NCI-H345 treated with DMSO at 0.1 percent for 48 hours (cell line): Measurements from ENCODE around the gene PFN3.

ENCODE experiments used
- DNase-seq: peaks from one replicate; lab custom pipeline; 2025; ENCODE audit not compliant: unreplicated experiment; lab: John Stamatoyannopoulos, UW

The PFN3 gene

DNA sequence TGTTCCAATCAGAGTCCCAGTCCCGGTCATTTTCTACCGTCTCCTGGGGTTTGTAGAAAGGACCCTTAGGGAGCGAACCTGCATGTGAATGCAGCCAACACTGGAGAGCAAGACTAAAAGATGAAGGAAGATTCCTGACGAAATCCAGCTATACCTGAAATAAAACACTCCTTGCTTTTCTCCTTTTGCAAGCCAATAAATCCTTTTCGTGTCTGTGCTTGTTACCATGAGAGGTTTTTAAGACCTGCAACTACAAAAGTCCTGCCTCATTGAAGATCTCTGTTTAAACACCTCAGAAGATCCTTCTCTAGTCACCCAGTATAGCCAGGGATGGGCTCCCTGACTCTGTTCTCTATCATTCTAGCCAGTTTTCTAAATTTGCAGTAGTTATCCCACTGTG is 26.2 kb downstream of the PFN3 start:
- no peak for DNase-seq

DNA sequence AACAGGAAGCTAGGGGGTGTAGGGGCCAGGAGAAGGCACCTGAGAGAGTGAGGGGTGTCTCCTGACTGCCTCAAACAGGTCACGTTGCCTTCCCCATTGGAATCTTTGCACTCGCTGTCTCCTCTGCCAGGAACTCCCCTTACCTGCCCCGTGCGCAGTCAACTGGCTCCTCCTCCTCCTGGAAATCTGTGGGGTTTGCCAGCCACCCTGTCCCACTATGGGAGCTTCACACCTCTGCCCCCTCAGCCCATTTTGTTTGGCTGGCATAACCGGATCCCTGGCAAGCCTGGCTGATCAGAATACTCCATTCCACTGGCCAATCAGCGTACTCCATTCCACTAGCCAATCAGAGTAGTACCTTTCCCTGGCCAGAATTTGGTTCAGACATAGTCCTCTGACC is 26.7 kb downstream of the PFN3 start:
- DNase-seq: no peak

DNA sequence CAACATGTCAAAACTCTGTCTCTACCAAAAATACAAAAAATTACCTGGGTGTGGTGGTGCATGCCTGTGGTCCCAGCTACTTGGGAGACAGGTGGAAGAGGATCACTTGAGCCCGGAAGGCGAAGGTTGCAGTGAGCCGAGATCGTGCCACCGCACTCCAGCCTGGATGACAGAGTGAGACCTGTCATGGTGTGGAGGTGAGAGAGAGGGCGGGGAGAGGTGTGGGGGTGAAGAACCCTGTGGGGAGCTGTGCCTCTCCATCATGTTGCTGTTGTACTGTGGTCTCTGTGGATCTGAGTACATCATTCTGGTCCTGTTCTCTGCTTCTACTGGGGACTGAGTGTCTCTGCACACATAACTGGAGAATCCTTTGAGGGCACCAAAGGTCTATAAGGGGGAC is 27.6 kb downstream of the PFN3 start:
- no peak for DNase-seq

GRCh38 chr5:177372034-177372896 is 28.2 kb downstream of the PFN3 start:
- no peak for DNase-seq

GRCh38 chr5:177371120-177372033 is 29.1 kb downstream of the PFN3 start:
- no peak for DNase-seq

DNA sequence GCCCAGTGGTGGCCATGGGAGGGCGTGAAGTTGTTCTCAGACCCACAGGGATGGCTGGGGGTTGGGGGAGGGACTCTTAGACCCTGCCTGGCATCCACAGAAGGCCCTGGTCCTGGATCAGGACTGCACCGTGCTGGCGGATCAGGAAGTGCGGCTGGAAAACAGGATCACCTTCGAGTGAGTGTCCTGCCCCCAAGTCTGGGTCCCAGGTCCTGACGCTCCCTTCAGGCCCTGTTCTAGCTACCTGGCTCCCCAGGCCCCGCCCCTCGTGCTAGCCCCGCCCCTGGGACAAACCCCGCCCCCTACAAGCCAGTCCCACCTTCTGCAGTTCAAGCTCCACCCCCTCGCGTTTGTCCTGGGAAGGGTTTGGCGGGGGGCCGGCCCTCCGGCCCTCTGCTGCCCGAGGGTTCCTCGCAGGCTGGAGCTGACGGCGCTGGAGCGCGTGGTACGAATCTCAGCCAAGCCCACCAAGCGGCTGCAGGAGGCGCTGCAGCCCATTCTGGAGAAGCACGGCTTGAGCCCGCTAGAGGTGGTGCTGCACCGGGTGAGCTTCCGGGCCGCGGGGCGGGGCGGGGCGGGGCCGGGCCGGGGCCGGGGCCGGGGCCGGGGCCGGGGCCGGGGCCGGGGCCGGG is 29.9 kb downstream of the PFN3 start:
- peak; percentile 72 for DNase-seq

- DNase-seq: no peak
These were observed 30.6 kb downstream of the PFN3 start for GRCh38 chr5:177369645-177370440.

- DNase-seq: no peak
These were observed 31.4 kb downstream of the PFN3 start for GRCh38 chr5:177368869-177369644.

DNA sequence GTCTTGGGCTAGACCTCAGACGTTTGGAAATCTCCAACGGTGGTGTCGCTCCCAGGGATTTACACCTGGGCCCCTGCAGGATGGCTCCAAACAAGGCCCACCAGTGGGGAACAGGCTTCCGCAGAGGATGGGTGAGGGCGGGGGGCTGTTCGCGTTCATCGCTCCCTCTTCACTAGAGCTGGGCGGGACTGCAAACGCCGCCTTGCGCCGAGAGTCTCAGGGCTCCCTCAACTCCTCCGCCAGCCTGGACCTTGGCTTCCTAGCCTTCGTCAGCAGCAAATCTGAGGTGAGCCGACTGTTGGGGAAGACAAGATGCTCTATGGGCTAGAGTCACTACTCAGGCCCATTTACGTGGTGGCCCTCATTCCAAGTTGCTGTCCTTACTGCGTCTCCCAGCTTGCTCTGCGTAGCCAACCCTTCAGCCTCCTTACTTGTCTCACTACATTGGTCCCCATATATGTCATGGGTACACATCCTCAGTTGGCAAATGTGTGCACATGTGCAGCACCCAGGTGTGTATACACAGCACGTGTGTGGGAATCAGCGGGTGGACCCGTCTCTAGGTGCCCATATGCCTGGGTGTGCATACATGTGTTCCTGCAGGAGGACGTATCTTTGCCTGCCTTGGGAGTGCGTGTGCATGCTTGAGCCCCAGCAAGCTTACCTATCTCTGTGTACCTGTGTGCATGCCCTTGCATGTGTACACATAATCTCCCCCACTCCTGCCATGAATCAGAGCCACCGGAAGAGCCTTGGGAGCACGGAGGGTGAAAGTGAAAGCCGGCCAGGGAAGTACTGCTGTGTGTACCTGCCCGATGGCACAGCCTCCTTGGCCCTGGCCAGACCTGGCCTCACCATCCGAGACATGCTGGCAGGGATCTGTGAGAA is 32.2 kb downstream of the PFN3 start:
- no peak for DNase-seq

- no peak for DNase-seq
These were observed 33.1 kb downstream of the PFN3 start for GRCh38 chr5:177367323-177367848.

- no peak for DNase-seq
These were observed 33.7 kb downstream of the PFN3 start for GRCh38 chr5:177366528-177367322.

GRCh38 chr5:177365845-177366527 is 34.5 kb downstream of the PFN3 start:
- no peak for DNase-seq

DNA sequence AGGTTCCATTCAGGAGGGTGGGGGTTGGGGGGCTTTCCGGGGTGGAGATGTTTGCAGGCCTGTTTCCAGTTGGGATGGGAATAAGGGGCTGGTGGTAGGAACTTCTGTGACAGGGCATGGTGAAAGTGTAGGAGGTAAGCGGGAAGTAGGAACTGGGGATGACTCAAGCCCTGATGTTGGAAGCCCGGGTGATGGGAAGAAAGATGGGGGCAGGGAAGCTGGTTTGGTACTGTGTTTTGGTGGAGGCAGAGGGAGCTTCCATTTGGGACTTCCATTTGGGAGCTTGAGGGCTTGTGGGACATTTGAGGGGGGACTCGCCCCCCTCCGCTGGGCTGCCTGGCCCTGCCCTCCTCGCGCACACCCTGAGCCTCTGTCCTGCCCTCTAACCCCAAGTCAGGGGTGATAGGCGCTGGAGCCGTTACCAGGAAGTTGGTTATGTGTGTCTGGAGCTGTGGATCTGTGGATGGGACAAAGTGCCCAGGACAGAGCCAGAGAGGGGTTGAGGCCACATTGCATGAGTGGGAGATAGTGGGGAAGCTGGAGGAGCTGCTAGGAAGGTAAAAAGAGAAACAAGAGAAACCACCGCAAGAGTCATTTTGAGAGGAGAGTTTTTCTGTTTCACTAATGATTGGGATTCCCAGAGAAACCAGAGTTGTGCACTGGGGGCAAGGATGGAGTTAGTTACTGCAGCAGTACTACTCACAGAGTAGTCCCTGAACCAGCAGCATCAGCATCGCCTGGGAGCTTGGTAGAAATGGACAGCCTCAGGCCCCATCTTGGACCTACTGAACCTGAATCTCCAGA is 36.1 kb downstream of the PFN3 start:
- DNase-seq: no peak

- DNase-seq: no peak
These were observed 36.9 kb downstream of the PFN3 start for GRCh38 chr5:177363565-177363964.

DNA sequence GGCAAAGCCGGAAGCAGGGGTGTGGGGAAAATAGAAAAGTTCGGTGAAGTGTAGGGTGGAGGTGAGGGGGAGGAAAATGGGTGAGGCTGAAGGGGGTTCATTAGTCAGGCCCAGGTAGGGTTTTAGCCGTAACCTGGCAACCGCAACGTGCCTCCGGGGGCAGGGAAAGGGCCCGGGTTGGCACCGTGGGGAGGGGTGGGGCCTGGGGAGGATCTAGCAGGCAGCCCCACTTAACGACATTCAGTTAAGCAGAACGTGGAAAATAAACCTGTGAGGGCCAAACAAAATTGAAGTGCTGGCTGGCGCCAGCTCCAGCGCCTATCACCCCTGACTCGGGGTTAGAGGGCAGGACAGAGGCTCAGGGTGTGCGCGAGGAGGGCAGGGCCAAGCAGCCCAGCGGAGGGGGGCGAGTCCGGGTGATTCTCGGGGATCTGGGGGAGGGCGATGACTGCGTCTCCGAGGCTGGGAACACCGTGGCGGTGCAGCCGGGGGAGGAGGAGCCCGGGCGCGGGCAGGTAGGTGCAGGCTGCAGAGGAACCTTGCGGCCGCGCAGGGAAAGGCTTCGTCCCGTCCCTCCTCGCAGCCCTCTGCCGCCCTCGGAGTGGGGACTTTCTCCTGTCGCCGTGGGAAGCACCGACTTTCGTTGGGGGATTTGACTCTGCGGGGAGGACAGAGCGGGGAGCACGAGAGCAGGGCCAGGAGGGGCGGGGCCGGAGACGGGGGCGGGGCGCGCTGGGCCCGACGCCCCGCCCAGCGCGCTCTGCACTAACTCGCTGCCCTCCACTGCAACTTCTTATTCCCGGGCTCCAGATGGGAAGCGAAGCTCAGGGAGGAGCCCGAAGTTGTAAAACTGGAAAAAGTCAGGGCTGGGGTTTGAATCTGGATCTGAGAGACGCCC is 37.6 kb downstream of the PFN3 start:
- DNase-seq: peak; percentile 58

- DNase-seq: no peak
These were observed 38.2 kb downstream of the PFN3 start for GRCh38 chr5:177362292-177362609.
